Aorta (tissue), 5 donors: ENCODE data around the gene SH3BP5. TPM values are rescaled to one million over a fixed set of nuclear protein-coding genes. Genes with fewer than 3 reads are reported as not detected.

Source experiments
- ATAC-seq: fragments of 200-7000 bp; cut with Tn5 transposase; one replicate; pipeline ENCODE4 v1.9.1; 2022; ENCODE audit warnings: moderate library complexity; ENCODE audit not compliant: low FRiP score
- DNase-seq, 2 donors: peaks; one replicate each; pipeline ENCODE4 v3.0.0-alpha.2; 2020
- H3K27ac ChIP-seq, 2 donors: one replicate each; pipeline ENCODE4 v1.5.1; 2013; ENCODE audit warnings: low read length in 2 of 2, mild to moderate bottlenecking in 2 of 2, moderate library complexity in 2 of 2, control low read depth in 1 of 2, inconsistent platforms in 1 of 2, low read depth in 1 of 2
- H3K27me3 ChIP-seq, 2 donors: one replicate each; pipeline ENCODE4 v1.6.1; 2013; ENCODE audit warnings: control low read depth in 1 of 2, low read length in 1 of 2, mild to moderate bottlenecking in 1 of 2, moderate library complexity in 1 of 2; ENCODE audit not compliant: insufficient read depth in 2 of 2, control insufficient read depth in 1 of 2
- H3K36me3 ChIP-seq, 2 donors: one replicate each; pipeline ENCODE4 v1.6.1; 2013; ENCODE audit warnings: control low read depth in 1 of 2, low read length in 1 of 2, mild to moderate bottlenecking in 1 of 2; ENCODE audit not compliant: insufficient read depth in 2 of 2, control insufficient read depth in 1 of 2
- H3K4me1 ChIP-seq, 2 donors: one replicate each; pipeline ENCODE4 v1.6.1; 2013; ENCODE audit warnings: low read length in 2 of 2, control low read depth in 1 of 2, mild to moderate bottlenecking in 1 of 2, moderate library complexity in 1 of 2; ENCODE audit not compliant: insufficient read depth in 2 of 2, control insufficient read depth in 1 of 2
- H3K4me3 ChIP-seq, 2 donors: one replicate each; pipeline ENCODE4 v1.5.1; 2013; ENCODE audit warnings: low read length in 2 of 2, control low read depth in 1 of 2, mild to moderate bottlenecking in 1 of 2
- H3K9me3 ChIP-seq: one replicate; pipeline ENCODE4 v1.6.1; 2013; ENCODE audit warnings: mild to moderate bottlenecking, low read length; ENCODE audit not compliant: control insufficient read depth
- whole genome bisulfite sequencing, 2 donors: extraction: QIAGEN DNeasy Blood & Tissue Kit; methylation state at CpG; one replicate each; pipeline ENCODE4 v1.1.7; 2013; 5-methylcytosine and 5-hydroxymethylcytosine counted together
- intact Hi-C, 2 donors: fragments of 100-400 bp; cut with DNase I; formaldehyde crosslinking; loops; one replicate each; pipeline versions ENCODE4 v1.14.2 to v1.15.0; 2022
- polyA plus RNA-seq, 2 donors: library from polyadenylated mRNA; stranded (reverse); fragments of 200-250 nt; gene quantifications; one replicate each; pipeline ENCODE4 v1.2.3, GENCODE V29; 2013
- total RNA-seq, 2 donors: library from RNA; stranded (reverse); fragmentation: NEBNext Ultra II Directional; extraction: Animal tissue kit (Norgen Biotek cat#: 25700); gene quantifications; one replicate each; pipeline ENCODE4 v1.2.1, GENCODE V29; 2021
- donor health status: healthy with polysubstance abuse.
- donor health status: Bipolar disorder and iron deficiency.
- donor health status: DM: no; HTN: no; CAD: no.
- donor health status: DM: no; HTN: no; CAD: no.
- donor health status: DM: yes; HTN: yes; CAD: no.

Gene SH3BP5
- total and polyA plus RNA-seq, 4 donors = 26.5 to 93.1 (median 71.3) TPM

DNA sequence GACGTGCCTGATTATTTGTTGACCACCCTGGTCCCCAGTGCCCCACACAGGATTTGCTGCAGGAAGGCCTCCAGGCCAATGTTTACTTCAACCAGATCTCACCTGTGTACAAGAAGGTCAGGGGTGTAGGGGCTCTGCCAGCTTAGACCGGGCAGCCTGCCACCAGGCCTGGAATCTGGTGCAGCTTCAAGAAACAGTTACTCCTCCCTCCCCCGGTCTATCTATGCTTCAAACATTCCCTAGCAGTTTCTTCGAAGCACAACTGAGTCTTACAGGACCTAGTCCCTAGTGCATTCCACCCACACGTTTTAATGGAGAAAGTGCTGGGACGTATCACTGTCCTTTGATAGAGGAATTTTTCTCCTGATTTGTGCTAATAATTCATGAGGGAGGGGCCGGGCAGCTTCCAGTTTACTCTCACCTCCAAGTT is 8.0 kb downstream of the SH3BP5 start:
- DNase-seq (no peak), ATAC-seq (no peak)
- Histone ChIP-seq H3K27me3 (no peaks in the 10 kb centered on the region), H3K9me3 (no peaks in the 10 kb centered on the region), H3K4me3 (no peak overlapping the region), H3K36me3 (no peaks in the 10 kb centered on the region), H3K4me1 (peaks cover 2 to 3% of the 10 kb centered on the region in 2 donors), H3K27ac (peak overlapping the region in 1 of 2 donors; percentile 37)
- intact Hi-C loops = loop anchor here in 1 of 2 donors (5.0 kb wide), 1 partner anchor 38 kb away; no protein-coding TSS in a partner anchor
- 19 to 20% methylated on average over 7 of the region's 7 CpGs for WGBS, 2 donors

DNA sequence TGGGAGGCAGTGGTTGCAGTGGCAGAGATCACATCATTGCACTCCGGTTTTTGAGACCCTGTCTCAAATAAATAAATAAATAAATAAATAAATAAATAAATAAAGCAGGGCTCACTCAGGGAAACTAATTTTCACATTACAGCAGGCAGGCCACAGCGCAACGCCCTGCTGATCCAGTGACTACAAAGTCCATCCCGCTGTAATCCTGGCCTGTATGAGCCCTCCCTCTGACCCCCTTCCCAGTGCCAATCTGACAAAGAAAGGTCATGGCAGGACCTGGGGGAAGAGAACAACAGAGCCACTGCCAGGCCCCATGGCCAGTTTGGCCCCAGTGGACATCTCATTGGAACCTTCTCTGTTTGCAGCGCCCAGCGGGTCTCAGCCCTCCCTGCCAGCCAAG is 9.3 kb downstream of the SH3BP5 start:
- WGBS, 2 donors = 93 to 96% methylated on average over 6 of the region's 6 CpGs
- Histone ChIP-seq H3K4me1 (peaks cover 4 to 6% of the 10 kb centered on the region in 2 donors), H3K27ac (no peak overlapping the region), H3K9me3 (no peaks in the 10 kb centered on the region), H3K27me3 (no peaks in the 10 kb centered on the region), H3K36me3 (no peaks in the 10 kb centered on the region), H3K4me3 (no peak overlapping the region)
- no peak for DNase-seq
- ATAC-seq = no peak
- intact Hi-C loops = loop anchor here in 1 of 2 donors (5.0 kb wide), 1 partner anchor 39 kb away; no protein-coding TSS in a partner anchor

DNA sequence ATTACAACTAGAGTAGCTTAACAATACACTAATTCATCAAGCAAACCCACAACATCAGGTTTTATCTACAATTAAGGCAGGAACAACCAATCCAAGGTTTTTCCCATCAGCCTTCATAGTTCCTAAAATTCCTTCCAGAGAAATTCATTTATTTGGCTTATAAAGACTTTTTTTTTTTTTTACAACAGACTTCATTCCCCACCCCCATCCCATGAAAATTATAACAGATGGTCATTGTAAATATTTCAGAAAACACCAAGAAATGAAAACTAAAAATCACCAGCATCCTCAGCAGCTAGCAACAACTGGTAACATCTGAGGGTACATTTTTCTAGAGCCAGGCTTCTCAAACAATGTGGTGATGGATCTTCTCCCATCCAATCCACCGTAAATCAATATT is 11.0 kb downstream of the SH3BP5 start:
- no peaks in the 10 kb centered on the region for H3K27me3 ChIP-seq
- 70 to 75% methylated on average over 1 of the region's 1 CpG for WGBS, 2 donors
- ATAC-seq (no peak), DNase-seq (no peak)
- no peaks in the 10 kb centered on the region for H3K9me3 ChIP-seq
- peaks cover 4 to 15% of the 10 kb centered on the region in 2 donors for H3K4me1 ChIP-seq
- no peaks in the 10 kb centered on the region for H3K36me3 ChIP-seq
- no peak overlapping the region for H3K4me3 ChIP-seq
- H3K27ac ChIP-seq = no peak overlapping the region
- intact Hi-C loops = loop anchor here in 1 of 2 donors (5.0 kb wide), 1 partner anchor 41 kb away; no protein-coding TSS in a partner anchor

DNA sequence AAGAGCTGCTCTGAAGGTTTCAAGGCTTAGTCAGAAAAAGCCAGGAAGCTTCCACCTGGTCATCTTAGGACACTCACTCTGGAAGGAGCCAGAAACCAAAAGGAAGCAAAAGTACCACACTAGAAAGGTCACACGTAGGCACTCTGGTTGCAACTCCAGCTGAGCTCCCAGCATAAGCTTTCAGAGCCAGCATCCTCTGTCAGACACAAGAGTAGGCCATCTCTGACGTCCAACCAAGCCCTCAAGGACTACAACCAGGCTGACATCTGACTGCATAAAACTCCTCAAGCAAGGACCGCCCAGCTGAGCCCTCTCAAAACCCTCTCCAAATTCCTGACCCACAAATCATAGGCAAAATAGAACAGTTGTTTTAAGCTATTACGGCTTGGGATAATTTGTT is 12.8 kb downstream of the SH3BP5 start:
- ATAC-seq (peak; percentile 70), DNase-seq (peak in 1 of 2 donors; percentile 63)
- Histone ChIP-seq H3K36me3 (no peaks in the 10 kb centered on the region), H3K27ac (peak overlapping the region; percentile 86 to 92), H3K4me1 (peaks cover 7 to 15% of the 10 kb centered on the region in 2 donors), H3K4me3 (no peak overlapping the region), H3K27me3 (no peaks in the 10 kb centered on the region), H3K9me3 (no peaks in the 10 kb centered on the region)
- 4 to 7% methylated on average over 4 of the region's 4 CpGs for WGBS, 2 donors
- intact Hi-C loops = no loop called here

DNA sequence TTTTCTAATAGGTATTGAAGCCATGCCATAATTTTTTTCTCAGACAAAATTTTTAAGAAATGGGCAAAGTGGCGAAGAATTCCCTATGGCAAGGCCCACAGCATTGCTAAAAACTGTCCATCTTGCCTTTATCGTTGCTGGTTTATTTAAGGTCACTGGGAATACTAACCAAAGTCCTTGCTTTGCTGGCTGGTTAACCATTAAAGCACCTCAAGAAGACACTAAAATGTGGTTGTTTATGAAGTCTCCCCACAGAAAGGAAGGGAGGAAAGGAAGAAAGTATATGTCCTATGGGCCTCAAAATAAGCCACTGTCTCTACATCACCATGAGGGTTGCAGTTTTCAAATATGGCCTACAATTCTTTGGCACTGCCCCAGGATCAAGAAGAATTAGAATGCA is 13.2 kb downstream of the SH3BP5 start:
- Histone ChIP-seq H3K27ac (peak overlapping the region; percentile 86 to 92), H3K9me3 (no peaks in the 10 kb centered on the region), H3K36me3 (no peaks in the 10 kb centered on the region), H3K4me3 (no peak overlapping the region), H3K4me1 (peaks cover 7 to 15% of the 10 kb centered on the region in 2 donors), H3K27me3 (no peaks in the 10 kb centered on the region)
- ATAC-seq (no peak), DNase-seq (no peak)
- WGBS, 2 donors = 46 to 48% methylated on average over 2 of the region's 2 CpGs
- intact Hi-C loops = no loop called here

DNA sequence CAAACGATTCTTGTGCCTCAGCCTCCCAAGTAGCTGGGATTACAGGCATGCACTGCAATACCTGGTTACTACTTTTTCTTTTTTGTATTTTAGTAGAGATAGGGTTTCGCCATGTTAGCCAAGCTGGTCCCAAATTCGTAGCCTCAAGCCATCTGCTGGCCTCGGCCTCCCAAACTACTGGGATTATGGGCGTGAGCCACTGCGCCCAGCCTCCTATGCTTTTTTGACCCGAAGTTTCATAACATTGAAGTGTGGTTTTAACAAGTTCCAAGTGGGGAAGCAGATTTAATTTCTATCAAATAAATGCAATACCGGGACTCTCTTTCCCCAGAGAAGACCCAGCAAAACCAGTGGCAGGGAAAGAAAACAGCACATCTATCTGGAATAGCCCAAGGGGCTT is 13.7 kb downstream of the SH3BP5 start:
- Histone ChIP-seq H3K27me3 (no peaks in the 10 kb centered on the region), H3K4me1 (peaks cover 7 to 15% of the 10 kb centered on the region in 2 donors), H3K4me3 (no peak overlapping the region), H3K27ac (peak overlapping the region; percentile 72 to 86), H3K9me3 (no peaks in the 10 kb centered on the region), H3K36me3 (no peaks in the 10 kb centered on the region)
- DNase-seq (peak in 1 of 2 donors; percentile 62), ATAC-seq (no peak)
- WGBS, 2 donors = 79 to 81% methylated on average over 8 of the region's 8 CpGs
- intact Hi-C loops = no loop called here

DNA sequence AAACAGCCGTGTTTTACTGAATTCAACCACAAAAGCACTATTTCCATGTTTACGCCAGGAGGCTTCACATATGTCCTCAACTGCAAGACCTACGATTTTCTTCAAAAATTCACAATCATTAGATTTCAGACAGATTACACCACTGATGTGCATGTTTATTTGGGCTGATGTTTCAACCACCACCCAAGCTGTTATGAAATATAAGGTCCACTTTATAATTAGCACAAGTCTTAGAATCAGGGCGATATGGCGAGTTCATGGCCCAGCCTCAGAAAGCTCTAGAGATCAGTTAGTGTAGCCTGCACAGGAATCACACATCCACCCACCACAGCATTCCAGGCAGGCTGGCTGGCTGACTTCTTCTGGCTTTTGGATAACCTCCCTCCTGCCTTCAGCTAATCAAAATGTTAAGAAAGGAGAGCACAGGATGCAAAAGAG is 15.4 kb downstream of the SH3BP5 start:
- Histone ChIP-seq H3K9me3 (no peaks in the 10 kb centered on the region), H3K4me3 (no peak overlapping the region), H3K27me3 (no peaks in the 10 kb centered on the region), H3K4me1 (peaks cover 7 to 15% of the 10 kb centered on the region in 2 donors), H3K27ac (peak overlapping the region; percentile 36 to 88), H3K36me3 (no peaks in the 10 kb centered on the region)
- intact Hi-C loops = no loop called here
- WGBS, 2 donors = 18 to 21% methylated on average over 5 of the region's 5 CpGs
- DNase-seq (peak; percentile 70 to 80), ATAC-seq (peak; percentile 68)

DNA sequence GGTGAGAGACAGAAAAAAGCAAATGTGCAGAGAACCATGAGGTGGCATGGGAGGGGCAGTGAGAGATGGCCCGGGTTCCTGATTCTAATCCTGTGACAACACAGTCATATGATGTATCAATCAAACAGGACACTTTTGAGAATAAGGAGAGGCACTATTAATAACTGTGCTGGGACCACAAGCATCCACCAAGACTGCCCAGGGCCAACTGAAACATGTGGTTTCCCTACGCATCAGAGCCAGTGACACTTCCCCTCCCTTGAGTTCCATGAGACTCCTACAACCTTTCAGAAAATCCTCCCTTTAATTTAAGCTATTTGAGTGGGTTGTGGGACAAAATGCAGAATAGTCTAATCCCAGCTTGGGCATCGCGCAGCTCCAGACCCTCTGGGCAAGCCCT is 17.4 kb downstream of the SH3BP5 start:
- peak overlapping the region; percentile 79 to 82 for H3K27ac ChIP-seq
- intact Hi-C loops = no loop called here
- DNase-seq (peak; percentile 62 to 73), ATAC-seq (no peak)
- H3K27me3 ChIP-seq = no peaks in the 10 kb centered on the region
- 42 to 45% methylated on average over 4 of the region's 4 CpGs for WGBS, 2 donors
- H3K36me3 ChIP-seq = no peaks in the 10 kb centered on the region
- H3K9me3 ChIP-seq = no peaks in the 10 kb centered on the region
- H3K4me1 ChIP-seq = peaks cover 7 to 12% of the 10 kb centered on the region in 2 donors
- no peak overlapping the region for H3K4me3 ChIP-seq

DNA sequence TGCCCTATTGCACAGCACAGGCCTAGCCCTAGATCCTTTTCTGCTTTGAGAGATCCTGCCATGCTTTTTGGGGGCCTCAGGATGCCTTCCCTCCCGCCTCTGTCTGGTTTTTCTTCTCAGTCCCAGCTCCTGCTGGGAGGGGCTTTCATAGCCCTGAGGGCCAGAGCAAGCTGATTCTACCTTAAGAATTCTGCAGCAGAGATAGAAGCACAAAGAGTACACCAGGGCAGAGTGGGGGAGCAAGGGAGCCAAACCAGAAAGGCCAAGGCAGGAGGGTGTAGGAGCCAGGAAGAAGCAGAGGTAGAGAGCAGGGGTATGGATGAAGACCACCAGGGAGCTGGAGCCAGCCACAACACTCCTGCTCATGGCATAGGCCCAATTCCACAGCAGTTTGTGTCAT is 18.1 kb downstream of the SH3BP5 start:
- 97 to 100% methylated on average over 1 of the region's 1 CpG for WGBS, 2 donors
- peak overlapping the region; percentile 57 to 82 for H3K27ac ChIP-seq
- intact Hi-C loops = no loop called here
- no peaks in the 10 kb centered on the region for H3K9me3 ChIP-seq
- H3K4me3 ChIP-seq = no peak overlapping the region
- DNase-seq (peak in 1 of 2 donors; percentile 51), ATAC-seq (no peak)
- H3K27me3 ChIP-seq = no peaks in the 10 kb centered on the region
- H3K4me1 ChIP-seq = peaks cover 3 to 10% of the 10 kb centered on the region in 2 donors
- no peaks in the 10 kb centered on the region for H3K36me3 ChIP-seq
